ENCODE data around the gene P2RX6.
"Not testable (repeated sequence)": the region's sequence is repeated elsewhere in the genome, so short reads cannot be mapped to it uniquely, and the experiment has no call there.

Gene P2RX6

DNA sequence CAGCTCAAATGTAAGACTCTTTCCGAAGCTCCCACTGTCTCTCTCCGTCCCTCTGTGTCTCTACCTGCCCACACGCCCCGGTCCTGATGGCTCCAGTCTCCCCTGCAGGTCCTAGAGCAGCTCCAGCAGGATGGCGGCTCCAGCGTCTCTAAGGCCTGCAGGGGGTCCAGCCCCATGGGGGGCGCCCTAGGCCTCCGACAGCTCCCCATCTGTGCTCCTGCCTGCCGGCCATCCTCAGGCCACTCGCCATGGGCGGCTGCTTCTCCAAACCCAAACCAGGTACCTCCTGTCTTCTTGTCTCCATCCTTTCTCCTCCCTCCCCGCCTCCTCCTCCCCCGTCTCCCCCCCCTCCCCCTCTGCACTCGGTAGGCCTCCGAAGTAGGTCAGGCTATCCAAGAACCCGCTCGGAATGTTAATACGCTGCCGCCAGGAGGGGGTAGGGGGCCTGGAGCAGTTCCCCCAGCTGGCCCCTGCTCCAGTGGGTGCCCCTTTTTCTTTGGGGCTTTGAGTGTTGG is 47.2 kb upstream of the P2RX6 start:
- peaks cover 10% of the 10 kb centered on the region for H3K4me1 ChIP-seq (ENCODE audit: control insufficient read depth, insufficient read depth, low read depth, low read length)
- H4K91ac ChIP-seq (ENCODE audit: low read length): no peak overlapping the region
- H2BK5ac ChIP-seq (ENCODE audit: low read depth, low read length, poor library complexity, severe bottlenecking): no peak overlapping the region
- H3K9me3 ChIP-seq (ENCODE audit: control insufficient read depth, low read length): no peaks in the 10 kb centered on the region
- no peak overlapping the region for H3K9ac ChIP-seq (ENCODE audit: low read length)
- H2AFZ ChIP-seq (ENCODE audit: low read depth, low read length): no peak overlapping the region
- H3K18ac ChIP-seq (ENCODE audit: low read depth in 1 of 2, low read length in 2 of 2): no peak overlapping the region
- no peak overlapping the region for H3K4ac ChIP-seq (ENCODE audit: low read depth in 1 of 2, low read length in 2 of 2)
- no peaks in the 10 kb centered on the region for H3K36me3 ChIP-seq (ENCODE audit: control insufficient read depth in 1 of 2, insufficient read depth in 2 of 2, low read depth in 1 of 2, low read length in 2 of 2)
- WGBS: 26% methylated on average over 17 of the region's 19 CpGs
- H2AK5ac ChIP-seq (ENCODE audit: low read length, severe bottlenecking): no peak overlapping the region
- H4K8ac ChIP-seq (ENCODE audit: low read length): no peak overlapping the region
- H3K23ac ChIP-seq (ENCODE audit: low read length in 2 of 2): no peak overlapping the region
- no peaks in the 10 kb centered on the region for H3K79me1 ChIP-seq (replicated peaks; ENCODE audit: low read length, poor library complexity, severe bottlenecking)
- H2BK15ac ChIP-seq (ENCODE audit: low read depth, poor library complexity, severe bottlenecking): no peak overlapping the region
- no peak overlapping the region for H3K14ac ChIP-seq (ENCODE audit: low read length in 2 of 2)
- no peak overlapping the region for H2BK120ac ChIP-seq (ENCODE audit: low read depth, low read length)
- DNase-seq: no peak
- no peak overlapping the region for H3K4me3 ChIP-seq (ENCODE audit: insufficient read depth in 1 of 2, low read depth in 1 of 2, low read length in 2 of 2)
- no peak overlapping the region for H2BK12ac ChIP-seq (ENCODE audit: low read length in 2 of 2)
- H3K27ac ChIP-seq (ENCODE audit: low read length, poor library complexity, severe bottlenecking): no peak overlapping the region
- peaks cover 33 to 44% of the 10 kb centered on the region in 2 experiments for H3K27me3 ChIP-seq (ENCODE audit: control insufficient read depth in 1 of 2, insufficient read depth in 1 of 2, low read length in 2 of 2)
- H3K4me2 ChIP-seq (ENCODE audit: low read length, poor library complexity, severe bottlenecking): no peak overlapping the region

DNA sequence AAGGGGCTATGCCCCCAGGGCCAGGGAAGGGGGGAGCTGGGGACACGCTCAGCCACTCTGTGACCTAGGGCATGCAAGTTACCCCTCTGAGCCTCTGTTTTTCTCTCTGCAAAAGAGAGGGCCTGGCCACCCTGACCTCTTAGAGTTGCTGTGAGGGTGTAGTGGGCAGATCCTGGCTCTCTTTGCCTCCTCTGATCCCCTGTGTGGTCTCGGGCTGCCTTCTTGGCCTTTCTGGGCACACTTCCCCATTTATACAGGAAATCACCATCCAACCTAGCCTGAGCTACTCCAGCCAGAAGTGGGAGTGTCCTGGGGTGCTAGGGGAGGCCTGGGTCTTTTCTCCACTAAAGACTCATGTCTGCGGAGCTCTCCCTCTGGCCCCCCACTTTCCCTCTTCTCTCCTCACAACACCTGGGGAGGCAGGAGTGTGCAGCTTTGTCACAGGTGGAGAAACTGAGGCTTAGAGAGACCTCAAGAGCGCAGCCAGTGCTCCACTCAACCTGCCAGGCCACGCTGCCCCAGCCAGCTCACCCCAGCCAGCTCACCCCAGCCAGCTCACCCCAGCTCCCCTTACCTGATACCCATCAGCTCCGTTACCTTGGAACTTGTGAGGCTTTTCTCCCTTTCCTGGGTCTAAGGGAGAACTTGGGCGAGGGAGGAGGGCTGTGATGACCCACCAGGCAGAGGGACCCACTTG is 46.5 kb upstream of the P2RX6 start:
- no peaks in the 10 kb centered on the region for H3K9me3 ChIP-seq (ENCODE audit: control insufficient read depth, low read length)
- no peaks in the 10 kb centered on the region for H3K36me3 ChIP-seq (ENCODE audit: control insufficient read depth in 1 of 2, insufficient read depth in 2 of 2, low read depth in 1 of 2, low read length in 2 of 2)
- no peak overlapping the region for H4K8ac ChIP-seq (ENCODE audit: low read length)
- H3K27me3 ChIP-seq (ENCODE audit: control insufficient read depth in 1 of 2, insufficient read depth in 1 of 2, low read length in 2 of 2): peaks cover 33 to 37% of the 10 kb centered on the region in 2 experiments
- no peak overlapping the region for H3K14ac ChIP-seq (ENCODE audit: low read length in 2 of 2)
- peak overlapping the region in 1 of 2 experiments; percentile 25 for H2BK12ac ChIP-seq (ENCODE audit: low read length in 2 of 2)
- 94% methylated on average over 6 of the region's 7 CpGs for WGBS
- H3K79me1 ChIP-seq (replicated peaks; ENCODE audit: low read length, poor library complexity, severe bottlenecking): no peaks in the 10 kb centered on the region
- no peak overlapping the region for H3K4me3 ChIP-seq (ENCODE audit: insufficient read depth in 1 of 2, low read depth in 1 of 2, low read length in 2 of 2)
- H3K27ac ChIP-seq (ENCODE audit: low read length, poor library complexity, severe bottlenecking): no peak overlapping the region
- no peak overlapping the region for H2BK15ac ChIP-seq (ENCODE audit: low read depth, poor library complexity, severe bottlenecking)
- H3K4me2 ChIP-seq (ENCODE audit: low read length, poor library complexity, severe bottlenecking): no peak overlapping the region
- peaks cover 10% of the 10 kb centered on the region for H3K4me1 ChIP-seq (ENCODE audit: control insufficient read depth, insufficient read depth, low read depth, low read length)
- H3K23ac ChIP-seq (ENCODE audit: low read length in 2 of 2): no peak overlapping the region
- no peak overlapping the region for H3K18ac ChIP-seq (ENCODE audit: low read depth in 1 of 2, low read length in 2 of 2)
- H2AK5ac ChIP-seq (ENCODE audit: low read length, severe bottlenecking): no peak overlapping the region
- H3K9ac ChIP-seq (ENCODE audit: low read length): no peak overlapping the region
- no peak overlapping the region for H4K91ac ChIP-seq (ENCODE audit: low read length)
- DNase-seq: no peak
- H2AFZ ChIP-seq (ENCODE audit: low read depth, low read length): no peak overlapping the region
- no peak overlapping the region for H2BK120ac ChIP-seq (ENCODE audit: low read depth, low read length)
- no peak overlapping the region for H3K4ac ChIP-seq (ENCODE audit: low read depth in 1 of 2, low read length in 2 of 2)
- no peak overlapping the region for H2BK5ac ChIP-seq (ENCODE audit: low read depth, low read length, poor library complexity, severe bottlenecking)

DNA sequence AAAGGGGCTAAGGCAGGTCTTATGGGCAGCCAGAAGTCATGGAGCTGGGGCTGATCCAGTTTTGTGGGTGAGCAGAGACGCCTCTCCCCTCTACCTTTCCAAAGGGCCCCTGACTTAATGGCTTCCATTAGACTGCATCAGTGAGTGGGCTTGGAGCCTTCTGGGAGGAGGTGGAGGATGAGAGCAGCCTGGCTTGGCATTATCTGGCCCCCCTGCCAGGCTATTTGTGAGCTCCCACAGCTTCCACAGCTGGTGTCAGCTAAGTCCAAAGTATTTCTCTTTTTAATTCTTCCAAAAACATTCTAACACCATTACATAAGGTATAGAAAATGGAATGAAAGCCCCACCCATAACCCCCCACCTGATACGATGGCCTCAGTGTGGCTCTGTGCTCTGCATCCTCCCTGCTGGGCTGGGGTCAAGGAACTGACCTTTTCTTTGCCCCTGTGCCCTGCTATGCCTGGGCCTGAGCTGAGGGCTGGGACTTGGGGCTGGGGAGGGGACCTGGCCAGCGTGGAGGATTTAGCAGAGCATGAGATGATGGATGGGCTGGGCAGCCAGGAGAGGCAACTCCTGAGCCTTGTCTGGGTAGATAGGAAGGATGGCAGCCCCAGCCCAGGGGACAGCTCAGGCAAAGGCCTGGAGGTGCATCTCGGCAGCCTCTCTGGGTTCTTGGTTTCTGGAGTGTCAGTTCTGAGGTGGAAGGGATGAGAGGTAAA is 43.9 kb upstream of the P2RX6 start:
- H3K27me3 ChIP-seq (ENCODE audit: control insufficient read depth in 1 of 2, insufficient read depth in 1 of 2, low read length in 2 of 2): peaks cover 14 to 28% of the 10 kb centered on the region in 2 experiments
- no peak overlapping the region for H2BK12ac ChIP-seq (ENCODE audit: low read length in 2 of 2)
- H3K23ac ChIP-seq (ENCODE audit: low read length in 2 of 2): no peak overlapping the region
- 40% methylated on average over 3 of the region's 4 CpGs for WGBS
- no peak overlapping the region for H2BK5ac ChIP-seq (ENCODE audit: low read depth, low read length, poor library complexity, severe bottlenecking)
- H2AK5ac ChIP-seq (ENCODE audit: low read length, severe bottlenecking): no peak overlapping the region
- H2AFZ ChIP-seq (ENCODE audit: low read depth, low read length): no peak overlapping the region
- no peak overlapping the region for H3K27ac ChIP-seq (ENCODE audit: low read length, poor library complexity, severe bottlenecking)
- H3K18ac ChIP-seq (ENCODE audit: low read depth in 1 of 2, low read length in 2 of 2): no peak overlapping the region
- H3K4ac ChIP-seq (ENCODE audit: low read depth in 1 of 2, low read length in 2 of 2): no peak overlapping the region
- no peak overlapping the region for H3K9ac ChIP-seq (ENCODE audit: low read length)
- peaks cover 6% of the 10 kb centered on the region for H3K4me1 ChIP-seq (ENCODE audit: control insufficient read depth, insufficient read depth, low read depth, low read length)
- no peak overlapping the region for H2BK15ac ChIP-seq (ENCODE audit: low read depth, poor library complexity, severe bottlenecking)
- H3K4me2 ChIP-seq (ENCODE audit: low read length, poor library complexity, severe bottlenecking): no peak overlapping the region
- no peaks in the 10 kb centered on the region for H3K9me3 ChIP-seq (ENCODE audit: control insufficient read depth, low read length)
- H3K36me3 ChIP-seq (ENCODE audit: control insufficient read depth in 1 of 2, insufficient read depth in 2 of 2, low read depth in 1 of 2, low read length in 2 of 2): no peaks in the 10 kb centered on the region
- H2BK120ac ChIP-seq (ENCODE audit: low read depth, low read length): no peak overlapping the region
- H3K14ac ChIP-seq (ENCODE audit: low read length in 2 of 2): no peak overlapping the region
- DNase-seq: no peak
- no peaks in the 10 kb centered on the region for H3K79me1 ChIP-seq (replicated peaks; ENCODE audit: low read length, poor library complexity, severe bottlenecking)
- no peak overlapping the region for H4K91ac ChIP-seq (ENCODE audit: low read length)
- H3K4me3 ChIP-seq (ENCODE audit: insufficient read depth in 1 of 2, low read depth in 1 of 2, low read length in 2 of 2): no peak overlapping the region
- no peak overlapping the region for H4K8ac ChIP-seq (ENCODE audit: low read length)

DNA sequence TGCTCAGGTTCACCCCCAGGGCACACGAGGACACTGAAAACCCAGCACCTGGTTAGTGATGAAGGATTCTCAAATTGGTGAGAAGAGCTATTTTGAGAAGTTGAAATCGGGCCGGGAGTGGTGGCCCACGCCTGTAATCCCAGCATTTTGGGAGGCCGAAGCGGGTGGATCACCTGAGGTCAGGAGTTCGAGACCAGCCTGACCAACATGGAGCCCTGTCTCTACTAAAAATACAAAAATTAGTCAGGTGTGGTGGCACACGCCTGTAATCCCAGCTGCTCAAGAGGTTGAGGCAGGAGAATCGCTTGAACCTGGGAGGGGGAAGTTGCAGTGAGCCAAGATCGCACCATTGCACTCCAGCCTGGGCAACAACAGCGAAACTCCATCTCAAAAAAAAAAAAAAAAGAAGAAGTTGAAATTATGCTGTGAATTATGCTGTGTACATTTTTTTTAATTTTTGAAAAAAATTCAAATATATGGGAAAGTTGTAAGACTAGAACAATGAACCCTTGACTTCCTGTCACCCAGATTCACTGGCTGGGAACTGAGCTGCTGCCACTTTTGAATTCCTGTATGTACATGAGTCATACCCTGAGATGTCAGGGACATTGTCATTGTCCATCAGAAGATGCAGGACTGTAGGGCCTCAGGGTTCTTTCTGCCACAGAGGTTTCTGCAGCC is 42.8 kb upstream of the P2RX6 start:
- H4K8ac ChIP-seq (ENCODE audit: low read length); H3K4me1 ChIP-seq (ENCODE audit: control insufficient read depth, insufficient read depth, low read depth, low read length); H3K18ac ChIP-seq (ENCODE audit: low read depth in 1 of 2, low read length in 2 of 2); H3K79me1 ChIP-seq (replicated peaks; ENCODE audit: low read length, poor library complexity, severe bottlenecking); H3K4ac ChIP-seq (ENCODE audit: low read depth in 1 of 2, low read length in 2 of 2); H3K23ac ChIP-seq (ENCODE audit: low read length in 2 of 2); H2AK5ac ChIP-seq (ENCODE audit: low read length, severe bottlenecking); H4K91ac ChIP-seq (ENCODE audit: low read length); H3K9me3 ChIP-seq (ENCODE audit: control insufficient read depth, low read length); H2BK12ac ChIP-seq (ENCODE audit: low read length in 2 of 2); H3K9ac ChIP-seq (ENCODE audit: low read length); H3K27ac ChIP-seq (ENCODE audit: low read length, poor library complexity, severe bottlenecking); H3K36me3 ChIP-seq (ENCODE audit: control insufficient read depth in 1 of 2, insufficient read depth in 2 of 2, low read depth in 1 of 2, low read length in 2 of 2); H2BK15ac ChIP-seq (ENCODE audit: low read depth, poor library complexity, severe bottlenecking); H2BK120ac ChIP-seq (ENCODE audit: low read depth, low read length); H2BK5ac ChIP-seq (ENCODE audit: low read depth, low read length, poor library complexity, severe bottlenecking); H3K4me3 ChIP-seq (ENCODE audit: insufficient read depth in 1 of 2, low read depth in 1 of 2, low read length in 2 of 2); H2AFZ ChIP-seq (ENCODE audit: low read depth, low read length); H3K4me2 ChIP-seq (ENCODE audit: low read length, poor library complexity, severe bottlenecking); H3K14ac ChIP-seq (ENCODE audit: low read length in 2 of 2): not testable (repeated sequence)
- H3K27me3 ChIP-seq (ENCODE audit: control insufficient read depth in 1 of 2, insufficient read depth in 1 of 2, low read length in 2 of 2): peaks cover 6 to 19% of the 10 kb centered on the region in 2 experiments
- peak; percentile 21 for DNase-seq
- WGBS: 93% methylated on average over 7 of the region's 11 CpGs

All from mesenchymal stem cell (in vitro differentiated cells and primary cell).